SK-N-SH treated with all-trans-retinoic acid at 6 μM for 48 hours (cell line): ENCODE measurements around the gene KCNN4.

Experiments used
- ATAC-seq: fragments of 200-7000 bp; cut with Tn5 transposase; 3 replicates; pipeline ENCODE4 v1.9.1; 2020; ENCODE audit warnings: mild to moderate bottlenecking, moderate library complexity
- ARNTL ChIP-seq: fragments of 450-650 bp; formaldehyde crosslinking; IDR thresholded peaks from 2 replicates; pipeline ENCODE4 v1.5.0; 2020; ENCODE audit warnings: low read depth, mild to moderate bottlenecking, moderate library complexity, borderline replicate concordance
- BACH2 ChIP-seq: fragments of 250-450 bp; sonication (Bioruptor Pico); IDR thresholded peaks from 2 replicates; pipeline ENCODE4 v1.9.0; 2021; ENCODE audit warnings: mild to moderate bottlenecking, borderline replicate concordance
- CSDC2 ChIP-seq: fragments of 250-450 bp; sonication (Bioruptor Pico); IDR thresholded peaks from 2 replicates; pipeline ENCODE4 v1.5.0; 2020; ENCODE audit warnings: mild to moderate bottlenecking, moderate library complexity
- ESRRG ChIP-seq: fragments of 250-450 bp; sonication (Bioruptor Pico); IDR thresholded peaks from 2 replicates; pipeline ENCODE4 v1.6.1; 2021; ENCODE audit warnings: mild to moderate bottlenecking
- GLIS3 ChIP-seq: fragments of 250-450 bp; sonication (Bioruptor Pico); IDR thresholded peaks from 2 replicates; pipeline ENCODE4 v1.5.0; 2020; ENCODE audit warnings: mild to moderate bottlenecking, moderate library complexity
- ISL1 ChIP-seq: fragments of 250-450 bp; sonication (Bioruptor Pico); IDR thresholded peaks from 2 replicates; pipeline ENCODE4 v2.1.2; 2022; ENCODE audit warnings: mild to moderate bottlenecking, moderate library complexity
- PPARA ChIP-seq: fragments of 250-450 bp; sonication (Bioruptor Pico); IDR thresholded peaks from 2 replicates; pipeline ENCODE4 v1.5.0; 2020; ENCODE audit warnings: mild to moderate bottlenecking, borderline replicate concordance
- RARB ChIP-seq: fragments of 250-450 bp; sonication (Bioruptor Pico); IDR thresholded peaks from 2 replicates; pipeline ENCODE4 v1.8.0; 2021; ENCODE audit warnings: mild to moderate bottlenecking, moderate library complexity
- TOX ChIP-seq: fragments of 250-450 bp; sonication (Bioruptor Pico); IDR thresholded peaks from 2 replicates; pipeline ENCODE4 v1.8.0; 2021; ENCODE audit warnings: mild to moderate bottlenecking, moderate library complexity, borderline replicate concordance
- ZC3H10 ChIP-seq: fragments of 250-450 bp; sonication (Bioruptor Pico); IDR thresholded peaks from 2 replicates; pipeline ENCODE4 v1.5.1; 2021; ENCODE audit warnings: mild to moderate bottlenecking, moderate library complexity
- ZFP3 ChIP-seq: fragments of 250-450 bp; sonication (Bioruptor Pico); IDR thresholded peaks from 2 replicates; pipeline ENCODE4 v1.5.0; 2020; ENCODE audit warnings: mild to moderate bottlenecking, moderate library complexity
- ZFP30 ChIP-seq: fragments of 450-650 bp; formaldehyde crosslinking; IDR thresholded peaks from 2 replicates; pipeline ENCODE4 v1.5.0; 2022; ENCODE audit warnings: mild to moderate bottlenecking, moderate library complexity
- ZNF565 ChIP-seq: fragments of 450-650 bp; formaldehyde crosslinking; conservative IDR thresholded peaks from 2 replicates; pipeline ENCODE4 v1.5.0; 2020; ENCODE audit warnings: low read depth, mild to moderate bottlenecking, moderate library complexity
- ZNF70 ChIP-seq: fragments of 450-650 bp; formaldehyde crosslinking; IDR thresholded peaks from 2 replicates; pipeline ENCODE4 v1.5.0; 2020; ENCODE audit warnings: mild to moderate bottlenecking, moderate library complexity
- ZNF8 ChIP-seq: fragments of 450-650 bp; formaldehyde crosslinking; IDR thresholded peaks from 2 replicates; pipeline ENCODE4 v1.5.0; 2020; ENCODE audit warnings: mild to moderate bottlenecking, moderate library complexity
- TF ChIP-seq, protein P1 (sequence below): fragments of 250-450 bp; sonication (Bioruptor Pico); IDR thresholded peaks from 2 replicates; pipeline ENCODE4 v1.5.0; 2020; ENCODE audit warnings: mild to moderate bottlenecking, moderate library complexity
- TF ChIP-seq, protein P2 (sequence below): fragments of 250-450 bp; sonication (Bioruptor Pico); IDR thresholded peaks from 2 replicates; pipeline ENCODE4 v1.8.0; 2020; ENCODE audit warnings: mild to moderate bottlenecking, moderate library complexity, borderline replicate concordance
- TF ChIP-seq, protein P3 (sequence below): fragments of 250-450 bp; sonication (Bioruptor Pico); IDR thresholded peaks from 2 replicates; pipeline ENCODE4 v1.5.1; 2020; ENCODE audit warnings: low read depth, mild to moderate bottlenecking, moderate library complexity
- TF ChIP-seq, protein P4 (sequence below): fragments of 250-450 bp; sonication (Bioruptor Pico); IDR thresholded peaks from 2 replicates; pipeline ENCODE4 v1.8.0; 2021; ENCODE audit warnings: low read depth, mild to moderate bottlenecking, moderate library complexity, borderline replicate concordance

KCNN4 gene

DNA sequence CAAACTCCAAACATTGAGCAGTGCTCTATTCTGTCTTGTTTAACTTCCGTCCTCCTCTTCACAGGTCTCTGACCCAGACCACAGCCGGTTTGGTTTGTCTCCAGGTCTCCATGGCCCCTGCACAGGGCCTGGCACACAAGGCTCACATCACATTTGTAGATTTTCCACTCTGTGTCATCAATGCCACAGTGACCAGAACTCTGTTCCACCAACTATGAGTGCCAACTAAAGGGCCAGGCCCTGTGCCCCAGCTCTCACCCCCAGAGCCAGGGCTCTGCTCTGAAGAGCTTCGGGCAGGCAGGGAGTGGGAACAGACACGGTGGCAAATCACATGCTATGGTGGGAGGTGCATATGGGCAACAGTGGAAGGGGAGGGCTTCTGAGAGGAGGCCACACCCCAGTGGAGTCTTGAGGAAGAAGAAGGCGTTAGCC lies 42.0 kb downstream of the KCNN4 start (continued):
- no peak for TF ChIP-seq ZFP3 (CRISPR knock-in tag)
- no peak for TF ChIP-seq BACH2
- TF ChIP-seq ZNF8 (CRISPR knock-in tag), result no peak
- TF ChIP-seq ZNF70 (CRISPR knock-in tag), result no peak

DNA sequence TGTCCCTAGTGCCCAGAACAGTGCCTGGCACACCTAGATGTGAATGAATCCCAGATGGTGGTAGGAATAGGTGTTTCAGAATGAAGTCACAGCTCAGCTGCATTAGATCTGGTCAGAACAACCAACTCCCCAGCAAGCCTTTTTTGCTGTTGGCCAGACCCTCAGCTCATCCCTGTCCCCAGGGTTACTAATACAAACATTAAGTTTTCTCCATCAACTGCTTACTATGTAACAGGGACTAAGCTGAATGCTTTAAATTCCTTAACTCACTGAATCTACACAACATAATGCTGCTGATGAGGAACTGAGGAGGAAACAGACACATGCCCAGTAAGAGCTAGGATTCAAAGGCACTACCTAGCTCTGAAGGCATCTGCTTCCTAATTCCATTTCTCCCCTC lies 44.8 kb downstream of the KCNN4 start:
- TF ChIP-seq ZFP3 (CRISPR knock-in tag) (no peak), ARNTL (CRISPR knock-in tag) (no peak), ZC3H10 (CRISPR knock-in tag) (no peak), TOX (CRISPR knock-in tag) (no peak), BACH2 (no peak), PPARA (CRISPR knock-in tag) (no peak), RARB (CRISPR knock-in tag) (no peak), CSDC2 (CRISPR knock-in tag) (no peak), ESRRG (CRISPR knock-in tag) (no peak), ISL1 (no peak), ZNF565 (CRISPR knock-in tag) (no peak)
- TF ChIP-seq, protein P1, sequence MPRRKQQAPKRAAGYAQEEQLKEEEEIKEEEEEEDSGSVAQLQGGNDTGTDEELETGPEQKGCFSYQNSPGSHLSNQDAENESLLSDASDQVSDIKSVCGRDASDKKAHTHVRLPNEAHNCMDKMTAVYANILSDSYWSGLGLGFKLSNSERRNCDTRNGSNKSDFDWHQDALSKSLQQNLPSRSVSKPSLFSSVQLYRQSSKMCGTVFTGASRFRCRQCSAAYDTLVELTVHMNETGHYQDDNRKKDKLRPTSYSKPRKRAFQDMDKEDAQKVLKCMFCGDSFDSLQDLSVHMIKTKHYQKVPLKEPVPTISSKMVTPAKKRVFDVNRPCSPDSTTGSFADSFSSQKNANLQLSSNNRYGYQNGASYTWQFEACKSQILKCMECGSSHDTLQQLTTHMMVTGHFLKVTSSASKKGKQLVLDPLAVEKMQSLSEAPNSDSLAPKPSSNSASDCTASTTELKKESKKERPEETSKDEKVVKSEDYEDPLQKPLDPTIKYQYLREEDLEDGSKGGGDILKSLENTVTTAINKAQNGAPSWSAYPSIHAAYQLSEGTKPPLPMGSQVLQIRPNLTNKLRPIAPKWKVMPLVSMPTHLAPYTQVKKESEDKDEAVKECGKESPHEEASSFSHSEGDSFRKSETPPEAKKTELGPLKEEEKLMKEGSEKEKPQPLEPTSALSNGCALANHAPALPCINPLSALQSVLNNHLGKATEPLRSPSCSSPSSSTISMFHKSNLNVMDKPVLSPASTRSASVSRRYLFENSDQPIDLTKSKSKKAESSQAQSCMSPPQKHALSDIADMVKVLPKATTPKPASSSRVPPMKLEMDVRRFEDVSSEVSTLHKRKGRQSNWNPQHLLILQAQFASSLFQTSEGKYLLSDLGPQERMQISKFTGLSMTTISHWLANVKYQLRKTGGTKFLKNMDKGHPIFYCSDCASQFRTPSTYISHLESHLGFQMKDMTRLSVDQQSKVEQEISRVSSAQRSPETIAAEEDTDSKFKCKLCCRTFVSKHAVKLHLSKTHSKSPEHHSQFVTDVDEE, result no peak
- TF ChIP-seq, protein P2, sequence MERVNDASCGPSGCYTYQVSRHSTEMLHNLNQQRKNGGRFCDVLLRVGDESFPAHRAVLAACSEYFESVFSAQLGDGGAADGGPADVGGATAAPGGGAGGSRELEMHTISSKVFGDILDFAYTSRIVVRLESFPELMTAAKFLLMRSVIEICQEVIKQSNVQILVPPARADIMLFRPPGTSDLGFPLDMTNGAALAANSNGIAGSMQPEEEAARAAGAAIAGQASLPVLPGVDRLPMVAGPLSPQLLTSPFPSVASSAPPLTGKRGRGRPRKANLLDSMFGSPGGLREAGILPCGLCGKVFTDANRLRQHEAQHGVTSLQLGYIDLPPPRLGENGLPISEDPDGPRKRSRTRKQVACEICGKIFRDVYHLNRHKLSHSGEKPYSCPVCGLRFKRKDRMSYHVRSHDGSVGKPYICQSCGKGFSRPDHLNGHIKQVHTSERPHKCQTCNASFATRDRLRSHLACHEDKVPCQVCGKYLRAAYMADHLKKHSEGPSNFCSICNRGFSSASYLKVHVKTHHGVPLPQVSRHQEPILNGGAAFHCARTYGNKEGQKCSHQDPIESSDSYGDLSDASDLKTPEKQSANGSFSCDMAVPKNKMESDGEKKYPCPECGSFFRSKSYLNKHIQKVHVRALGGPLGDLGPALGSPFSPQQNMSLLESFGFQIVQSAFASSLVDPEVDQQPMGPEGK (CRISPR knock-in tag), result no peak
- TF ChIP-seq, protein P3, sequence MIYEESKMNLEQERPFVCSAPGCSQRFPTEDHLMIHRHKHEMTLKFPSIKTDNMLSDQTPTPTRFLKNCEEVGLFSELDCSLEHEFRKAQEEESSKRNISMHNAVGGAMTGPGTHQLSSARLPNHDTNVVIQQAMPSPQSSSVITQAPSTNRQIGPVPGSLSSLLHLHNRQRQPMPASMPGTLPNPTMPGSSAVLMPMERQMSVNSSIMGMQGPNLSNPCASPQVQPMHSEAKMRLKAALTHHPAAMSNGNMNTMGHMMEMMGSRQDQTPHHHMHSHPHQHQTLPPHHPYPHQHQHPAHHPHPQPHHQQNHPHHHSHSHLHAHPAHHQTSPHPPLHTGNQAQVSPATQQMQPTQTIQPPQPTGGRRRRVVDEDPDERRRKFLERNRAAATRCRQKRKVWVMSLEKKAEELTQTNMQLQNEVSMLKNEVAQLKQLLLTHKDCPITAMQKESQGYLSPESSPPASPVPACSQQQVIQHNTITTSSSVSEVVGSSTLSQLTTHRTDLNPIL (CRISPR knock-in tag), result no peak
- peak; percentile 35; the same call in 1 of the 3 replicates for ATAC-seq

DNA sequence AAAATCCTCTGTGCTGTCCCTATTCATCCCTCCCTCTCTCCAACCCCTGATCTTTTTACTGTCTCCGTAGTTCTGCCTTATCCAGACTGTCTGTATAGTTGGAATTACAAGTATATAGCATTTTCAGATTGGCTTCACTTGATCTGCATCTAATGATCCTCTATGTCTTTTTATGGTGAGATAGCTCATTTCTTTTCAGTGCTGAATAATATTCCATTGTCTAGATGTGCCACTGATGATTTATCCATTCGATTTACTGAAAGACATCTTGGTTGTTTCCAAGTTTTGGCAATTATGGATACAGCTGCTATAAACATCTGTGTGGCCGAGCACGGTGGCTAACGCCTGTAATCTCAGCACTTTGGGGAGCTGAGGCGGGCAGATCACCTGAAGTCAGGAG lies 45.8 kb downstream of the KCNN4 start:
- ATAC-seq, result no peak

More for the DNA sequence above, 45.8 kb downstream of the KCNN4 start:
- TF ChIP-seq, protein P4, sequence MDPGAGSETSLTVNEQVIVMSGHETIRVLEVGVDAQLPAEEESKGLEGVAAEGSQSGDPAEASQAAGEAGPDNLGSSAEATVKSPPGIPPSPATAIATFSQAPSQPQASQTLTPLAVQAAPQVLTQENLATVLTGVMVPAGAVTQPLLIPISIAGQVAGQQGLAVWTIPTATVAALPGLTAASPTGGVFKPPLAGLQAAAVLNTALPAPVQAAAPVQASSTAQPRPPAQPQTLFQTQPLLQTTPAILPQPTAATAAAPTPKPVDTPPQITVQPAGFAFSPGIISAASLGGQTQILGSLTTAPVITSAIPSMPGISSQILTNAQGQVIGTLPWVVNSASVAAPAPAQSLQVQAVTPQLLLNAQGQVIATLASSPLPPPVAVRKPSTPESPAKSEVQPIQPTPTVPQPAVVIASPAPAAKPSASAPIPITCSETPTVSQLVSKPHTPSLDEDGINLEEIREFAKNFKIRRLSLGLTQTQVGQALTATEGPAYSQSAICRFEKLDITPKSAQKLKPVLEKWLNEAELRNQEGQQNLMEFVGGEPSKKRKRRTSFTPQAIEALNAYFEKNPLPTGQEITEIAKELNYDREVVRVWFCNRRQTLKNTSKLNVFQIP (CRISPR knock-in tag), result no peak
- no peak for TF ChIP-seq ARNTL (CRISPR knock-in tag)
- TF ChIP-seq PPARA (CRISPR knock-in tag), result no peak
- TF ChIP-seq ZNF565 (CRISPR knock-in tag), result no peak
- TF ChIP-seq, protein P3 (CRISPR knock-in tag), result no peak
- TF ChIP-seq ZFP30 (CRISPR knock-in tag), result no peak
- no peak for TF ChIP-seq ISL1
- no peak for TF ChIP-seq ZFP3 (CRISPR knock-in tag)
- TF ChIP-seq BACH2, result no peak
- TF ChIP-seq, protein P2 (CRISPR knock-in tag), result no peak
- TF ChIP-seq GLIS3, result no peak
